Activated CD4-positive, alpha-beta T cell treated with anti-CD3 and anti-CD28 coated beads, Interleukin-2, amount 50 U/mL, for 48 hours (primary cell): ENCODE data around the gene GSTM2.
"Not testable (repeated sequence)": the region's sequence is repeated elsewhere in the genome, so short reads cannot be mapped to it uniquely, and the experiment has no call there.

Experiments used
- DNase-seq, 2 experiments: peaks; one replicate each; pipeline ENCODE4 v3.0.0-alpha.2; 2020

Gene GSTM2

DNA sequence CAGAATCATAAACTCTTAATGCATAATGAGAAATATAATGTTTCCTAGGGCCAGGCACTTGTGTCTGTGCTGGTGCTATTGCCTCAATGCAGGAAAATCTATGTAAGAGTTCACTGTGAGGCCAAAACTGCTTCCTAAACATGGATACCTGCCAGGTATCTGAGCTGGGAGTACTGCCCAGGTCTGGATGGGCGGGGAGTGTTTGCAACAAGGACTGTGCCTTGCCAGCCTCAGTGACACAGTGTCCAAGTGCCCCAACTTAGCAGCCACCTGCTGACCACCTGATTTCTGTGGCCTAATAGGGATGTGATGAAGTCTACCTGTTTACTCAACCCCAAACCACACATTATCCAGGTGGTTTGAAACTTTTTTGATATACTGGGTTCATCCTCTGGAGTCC, 17.5 kb downstream of the GSTM2 start:
- not testable (repeated sequence) for DNase-seq

DNA sequence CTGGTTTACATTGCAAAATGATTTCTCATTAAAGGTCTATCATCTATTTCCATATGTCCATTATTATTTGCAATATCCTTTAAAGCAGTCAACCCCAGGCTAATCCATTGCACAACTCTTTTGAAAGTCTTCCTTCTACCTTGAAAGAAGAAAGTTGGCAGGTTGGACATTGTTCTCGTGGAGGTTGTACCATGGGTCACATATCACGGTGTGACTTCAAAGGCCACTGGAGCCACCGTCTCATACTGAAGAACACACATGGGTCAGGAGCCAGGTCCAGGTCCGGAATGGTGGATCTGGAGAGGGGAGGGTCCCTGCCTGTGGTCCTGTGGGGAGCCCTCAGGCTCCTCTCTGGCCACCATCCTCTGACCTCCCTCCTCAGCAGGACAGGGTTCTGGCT, 18.0 kb downstream of the GSTM2 start:
- DNase-seq: not testable (repeated sequence)

DNA sequence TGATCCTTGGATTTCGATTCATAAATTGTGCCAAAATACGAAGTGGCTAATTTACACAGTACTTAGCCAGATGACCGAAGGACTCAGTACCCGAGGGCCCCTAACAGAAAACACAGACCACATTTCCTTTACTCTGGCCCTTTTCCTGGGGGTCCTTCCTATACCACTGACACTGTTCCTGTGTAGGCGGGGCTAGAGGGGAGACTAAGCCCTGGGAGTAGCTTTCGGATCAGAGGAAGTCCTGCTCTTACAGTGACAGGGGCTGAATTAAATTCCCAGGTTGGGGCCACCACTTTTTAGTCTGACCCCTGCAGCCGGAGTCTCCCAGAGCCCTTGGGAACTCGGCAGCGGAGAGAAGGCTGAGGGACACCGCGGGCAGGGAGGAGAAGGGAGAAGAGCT, 19.3 kb downstream of the GSTM2 start:
- DNase-seq: not testable (repeated sequence)

DNA sequence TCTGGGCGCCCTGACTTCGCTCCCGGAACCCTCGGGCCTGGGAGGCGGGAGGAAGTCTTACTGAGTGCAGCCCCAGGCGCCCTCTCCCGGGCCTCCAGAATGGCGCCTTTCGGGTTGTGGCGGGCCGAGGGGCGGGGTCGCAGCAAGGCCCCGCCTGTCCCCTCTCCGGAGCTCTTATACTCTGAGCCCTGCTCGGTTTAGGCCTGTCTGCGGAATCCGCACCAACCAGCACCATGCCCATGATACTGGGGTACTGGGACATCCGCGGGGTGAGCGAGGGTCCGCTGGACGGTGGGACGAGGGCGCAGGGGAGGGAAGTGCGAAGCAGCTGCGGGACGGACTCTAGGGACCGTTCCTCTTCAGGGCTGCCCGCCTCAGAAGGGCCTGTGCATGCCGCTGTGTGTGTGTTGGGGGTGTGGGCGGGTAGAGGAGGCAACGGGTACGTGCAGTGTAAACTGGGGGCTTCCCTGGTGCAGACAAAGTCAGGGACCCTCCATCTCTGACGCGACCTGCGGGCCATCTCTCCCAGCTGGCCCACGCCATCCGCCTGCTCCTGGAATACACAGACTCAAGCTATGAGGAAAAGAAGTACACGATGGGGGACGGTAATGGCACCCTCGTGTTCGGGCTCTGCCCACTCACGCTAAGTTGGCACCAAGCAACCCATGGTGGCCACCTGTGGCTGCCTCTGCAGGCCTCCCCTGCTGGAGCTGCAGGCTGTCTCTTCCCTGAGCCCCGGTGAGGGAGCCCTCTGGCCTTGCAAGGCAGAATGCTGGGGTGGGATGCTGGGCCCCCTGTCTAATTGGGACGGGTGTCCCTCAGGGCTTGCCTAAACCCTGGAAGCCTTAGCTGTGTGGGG, 20.0 kb downstream of the GSTM2 start, which contains the start of gene GSTM1:
Gene GSTM1 (plus strand): TSS at position 177 of the 859 bp plus-strand sequence. CDS start 57 bp downstream, at position 234.
- peak; percentile 75 to 79 for DNase-seq

DNA sequence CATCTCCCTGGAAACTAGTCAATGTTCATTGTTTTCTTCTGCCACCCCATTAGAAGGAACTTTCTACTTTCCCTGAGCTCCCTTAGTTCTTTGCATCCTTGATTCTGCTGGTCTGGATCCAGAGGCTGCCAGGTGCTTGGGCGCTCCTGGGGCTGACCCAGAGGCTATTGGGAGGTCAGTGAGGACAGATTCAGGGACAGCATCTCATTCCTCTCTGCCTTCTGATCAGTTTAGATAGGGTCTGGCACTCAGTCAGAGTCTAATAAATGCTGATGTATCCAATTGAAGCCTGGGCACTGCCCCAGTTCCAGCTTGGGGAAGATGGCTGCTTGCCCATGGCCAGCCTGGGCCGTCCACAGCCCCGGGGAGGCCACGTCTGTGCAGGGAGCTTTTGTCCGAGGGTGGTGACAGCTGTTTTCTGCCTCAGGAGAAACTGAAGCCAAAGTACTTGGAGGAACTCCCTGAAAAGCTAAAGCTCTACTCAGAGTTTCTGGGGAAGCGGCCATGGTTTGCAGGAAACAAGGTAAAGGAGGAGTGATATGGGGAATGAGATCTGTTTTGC, 22.1 kb downstream of the GSTM2 start:
- no peak for DNase-seq

DNA sequence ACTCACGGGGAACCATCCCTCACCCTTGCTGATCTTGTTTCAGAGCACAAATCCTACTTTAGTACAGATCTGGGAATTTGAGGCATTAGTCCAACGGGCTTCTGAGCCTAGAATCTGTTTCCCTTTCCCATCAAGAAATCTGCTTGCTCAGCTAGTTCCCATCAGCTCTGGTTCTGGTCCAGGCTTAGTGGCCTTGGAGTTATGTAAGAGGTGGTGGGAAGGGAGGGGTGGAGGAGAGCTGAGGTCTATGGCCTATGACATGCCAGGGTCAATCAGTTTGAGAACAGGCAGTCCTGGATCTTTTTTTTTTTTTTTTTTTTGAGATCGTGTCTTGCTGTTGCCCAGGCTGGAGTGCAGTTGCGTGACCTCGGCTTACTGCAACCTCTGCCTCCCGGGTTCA, 23.9 kb downstream of the GSTM2 start:
- no peak for DNase-seq

DNA sequence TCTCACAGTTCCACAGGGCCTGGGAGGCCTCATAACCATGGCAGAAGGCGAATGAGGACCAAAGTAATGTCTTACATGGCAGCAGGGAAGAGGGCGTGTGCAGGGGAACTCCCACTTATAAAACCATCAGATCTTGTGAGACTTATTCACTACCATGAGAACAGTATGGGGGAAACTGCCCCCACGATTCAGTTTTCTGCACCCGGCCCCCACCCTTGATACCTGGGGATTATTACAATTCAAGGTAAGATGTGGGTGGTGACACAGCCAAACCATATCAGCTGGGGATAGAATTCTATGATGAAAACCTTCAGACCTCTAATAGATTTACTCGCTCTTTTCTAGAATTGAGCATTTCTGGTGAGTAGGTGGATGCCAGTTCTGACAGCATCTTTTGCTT, 26.5 kb downstream of the GSTM2 start:
- DNase-seq: not testable (repeated sequence)

DNA sequence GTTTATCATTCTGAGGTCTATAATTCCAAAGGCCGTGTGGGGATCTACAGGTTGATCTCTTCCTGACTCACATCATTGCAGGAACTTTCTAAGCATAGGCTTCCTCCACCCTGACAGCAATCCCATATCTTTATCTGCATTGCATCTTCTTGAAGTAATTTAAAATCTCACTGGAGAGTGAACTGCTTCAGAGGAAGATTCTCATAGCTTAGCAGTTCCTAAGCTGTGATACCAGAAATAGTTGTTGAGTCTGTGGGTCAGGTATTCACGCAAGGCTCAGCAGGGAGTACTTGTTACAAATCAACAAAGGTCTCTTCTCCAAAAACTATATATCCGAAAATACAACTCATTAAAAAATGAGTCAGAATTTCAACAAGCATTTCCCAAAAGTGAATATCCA, 27.3 kb downstream of the GSTM2 start:
- not testable (repeated sequence) for DNase-seq

DNA sequence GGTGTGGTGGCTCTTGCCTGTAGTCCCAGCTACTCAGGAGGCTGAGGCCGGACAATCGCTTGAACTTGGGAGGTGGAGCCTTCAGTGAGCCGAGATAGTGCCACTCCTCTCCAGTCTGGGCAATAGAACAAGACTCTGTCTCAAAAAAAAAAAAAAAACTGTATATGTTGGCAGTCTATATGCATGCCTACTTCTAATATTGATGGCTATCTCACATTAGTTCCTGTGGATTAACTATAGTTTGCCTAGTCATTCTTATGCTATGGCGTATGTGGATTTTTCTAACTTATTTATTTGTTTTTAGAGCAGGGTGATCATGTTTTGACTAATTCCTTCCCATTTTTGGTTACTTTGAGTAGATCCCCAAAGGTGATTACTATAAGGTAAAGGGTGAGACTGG, 29.2 kb downstream of the GSTM2 start:
- DNase-seq: no peak

DNA sequence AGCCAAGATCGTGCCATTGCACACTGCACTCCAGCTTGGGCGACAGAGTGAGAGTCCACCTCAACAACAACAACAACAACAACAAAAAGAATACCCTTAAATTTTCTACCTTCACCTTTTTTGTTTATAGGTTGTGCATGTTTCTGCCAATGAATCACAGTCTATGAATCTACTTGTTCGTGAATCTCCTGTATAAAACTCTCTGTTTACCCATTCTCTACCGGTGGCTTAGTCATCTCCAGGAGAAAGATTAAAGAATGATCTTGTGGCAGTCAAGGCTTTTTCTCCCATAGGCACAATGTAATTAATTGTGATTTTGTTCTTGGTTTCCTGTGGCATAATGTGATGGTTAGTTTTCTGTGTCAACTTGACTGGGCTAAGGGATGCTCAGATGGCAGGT, 30.0 kb downstream of the GSTM2 start:
- not testable (repeated sequence) for DNase-seq

DNA sequence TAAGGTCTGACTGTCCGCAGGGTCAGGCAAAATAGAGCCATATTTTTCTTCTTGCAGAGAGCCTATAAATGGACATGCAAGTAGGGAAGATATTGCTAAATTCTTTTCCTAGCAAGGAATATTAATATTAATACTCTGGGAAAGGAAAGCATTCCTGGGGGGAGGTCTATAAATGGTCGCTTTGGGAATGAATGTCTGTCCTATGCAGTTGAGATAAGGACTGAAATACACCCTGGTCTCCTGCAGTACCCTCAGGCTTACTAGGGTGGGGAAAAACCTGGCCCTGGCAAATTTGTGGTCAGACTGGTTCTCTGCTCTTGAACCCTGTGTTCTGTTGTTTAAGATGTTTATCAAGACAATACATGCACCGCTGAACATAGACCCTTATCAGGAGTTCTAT, 35.1 kb downstream of the GSTM2 start:
- DNase-seq: not testable (repeated sequence)

DNA sequence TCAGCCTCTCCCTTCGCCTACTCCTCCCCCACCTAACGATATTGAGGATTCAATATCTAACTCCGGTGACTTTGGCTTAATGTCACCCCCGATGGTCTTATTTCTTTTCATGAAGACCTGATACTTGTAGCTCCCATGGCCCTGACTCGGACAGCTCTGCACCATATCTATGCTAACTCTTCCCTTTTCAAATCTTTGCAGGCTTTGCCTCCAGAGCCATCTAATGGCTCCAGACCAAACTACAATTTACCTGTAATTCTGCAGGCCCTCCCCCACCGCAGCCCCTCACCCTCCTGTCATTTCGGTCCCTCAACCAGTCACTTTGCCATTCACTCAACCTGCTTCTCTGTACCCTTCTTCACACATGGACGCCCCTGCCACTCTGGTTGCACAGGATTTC, 36.3 kb downstream of the GSTM2 start:
- DNase-seq: no peak

DNA sequence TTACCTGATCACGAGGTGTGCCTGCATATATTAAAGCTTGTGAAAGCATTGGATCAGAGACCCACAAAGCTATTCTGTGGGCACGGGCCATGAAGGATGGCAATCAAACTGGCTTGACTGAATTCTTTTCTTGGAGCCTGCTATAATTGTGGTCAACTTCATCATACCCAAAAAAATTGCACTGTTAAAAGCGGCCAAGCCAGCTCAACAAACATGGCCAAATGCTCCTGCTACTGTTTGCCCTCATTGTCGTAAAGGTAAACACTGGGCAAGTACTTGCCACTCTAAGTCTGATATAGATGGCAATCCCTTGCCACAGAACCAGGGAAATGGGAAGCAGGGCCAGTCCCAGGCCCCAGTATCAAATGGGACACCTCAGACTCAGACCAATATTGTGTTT, 37.6 kb downstream of the GSTM2 start:
- no peak for DNase-seq

DNA sequence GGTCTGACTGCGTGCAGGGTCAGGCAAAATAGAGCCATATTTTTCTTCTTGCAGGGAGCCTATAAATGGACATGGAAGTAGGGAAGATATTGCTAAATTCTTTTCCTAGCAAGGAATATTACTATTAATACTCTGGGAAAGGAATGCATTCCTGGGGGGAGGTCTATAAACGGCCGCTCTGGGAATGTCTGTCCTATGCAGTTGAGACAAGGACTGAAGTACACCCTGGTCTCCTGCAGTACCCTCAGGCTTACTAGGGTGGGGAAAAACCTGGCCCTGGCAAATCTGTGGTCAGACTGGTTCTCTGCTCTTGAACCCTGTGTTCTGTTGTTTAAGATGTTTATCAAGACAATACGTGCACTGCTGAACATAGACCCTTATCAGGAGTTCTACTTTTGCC, 41.1 kb downstream of the GSTM2 start:
- DNase-seq: not testable (repeated sequence)

DNA sequence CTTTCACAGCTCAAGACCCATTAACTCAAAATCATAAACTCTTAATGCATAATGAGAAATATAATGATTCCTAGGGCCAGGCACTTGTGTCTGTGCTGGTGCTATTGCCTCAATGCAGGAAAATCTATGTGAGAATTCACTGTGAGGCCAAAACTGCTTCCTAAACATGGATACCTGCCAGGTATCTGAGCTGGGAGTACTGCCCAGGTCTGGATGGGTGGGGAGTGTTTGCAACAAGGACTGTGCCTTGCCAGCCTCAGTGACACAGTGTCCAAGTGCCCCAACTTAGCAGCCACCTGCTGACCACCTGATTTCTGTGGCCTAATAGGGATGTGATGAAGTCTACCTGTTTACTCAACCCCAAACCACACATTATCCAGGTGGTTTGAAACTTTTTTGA, 42.0 kb downstream of the GSTM2 start:
- not testable (repeated sequence) for DNase-seq

DNA sequence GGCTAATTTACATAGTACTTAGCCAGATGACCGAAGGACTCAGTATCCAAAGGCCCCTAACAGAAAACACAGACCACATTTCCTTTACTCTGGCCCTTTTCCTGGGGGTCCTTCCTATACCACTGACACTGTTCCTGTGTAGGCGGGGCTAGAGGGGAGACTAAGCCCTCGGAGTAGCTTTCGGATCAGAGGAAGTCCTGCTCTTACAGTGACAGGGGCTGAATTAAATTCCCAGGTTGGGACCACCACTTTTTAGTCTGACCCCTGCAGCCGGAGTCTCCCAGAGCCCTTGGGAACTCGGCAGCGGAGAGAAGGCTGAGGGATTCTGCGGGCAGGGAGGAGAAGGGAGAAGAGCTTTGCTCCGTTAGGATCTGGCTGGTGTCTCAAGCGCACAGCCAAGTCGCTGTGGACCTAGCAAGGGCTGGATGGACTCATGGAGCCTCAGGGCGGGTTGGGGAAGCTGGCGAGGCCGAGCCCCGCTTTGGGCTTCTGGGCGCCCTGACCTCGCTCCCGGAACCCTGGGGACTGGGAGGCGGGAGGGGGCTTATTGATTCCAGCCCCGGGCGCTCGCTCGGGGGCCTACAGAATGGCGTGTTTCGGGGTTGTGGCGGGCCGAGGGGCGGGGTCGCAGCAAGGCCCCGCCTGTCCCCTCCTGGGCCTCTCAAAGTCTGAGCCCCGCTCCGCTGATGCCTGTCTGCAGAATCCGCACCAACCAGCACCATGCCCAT, 43.9 kb downstream of the GSTM2 start, which contains the start of gene GSTM5:
Gene GSTM5 (plus strand): TSS at position 659 of the 728 bp plus-strand sequence. CDS start 62 bp downstream, at position 721.
- peak; percentile 6 to 10 for DNase-seq

DNA sequence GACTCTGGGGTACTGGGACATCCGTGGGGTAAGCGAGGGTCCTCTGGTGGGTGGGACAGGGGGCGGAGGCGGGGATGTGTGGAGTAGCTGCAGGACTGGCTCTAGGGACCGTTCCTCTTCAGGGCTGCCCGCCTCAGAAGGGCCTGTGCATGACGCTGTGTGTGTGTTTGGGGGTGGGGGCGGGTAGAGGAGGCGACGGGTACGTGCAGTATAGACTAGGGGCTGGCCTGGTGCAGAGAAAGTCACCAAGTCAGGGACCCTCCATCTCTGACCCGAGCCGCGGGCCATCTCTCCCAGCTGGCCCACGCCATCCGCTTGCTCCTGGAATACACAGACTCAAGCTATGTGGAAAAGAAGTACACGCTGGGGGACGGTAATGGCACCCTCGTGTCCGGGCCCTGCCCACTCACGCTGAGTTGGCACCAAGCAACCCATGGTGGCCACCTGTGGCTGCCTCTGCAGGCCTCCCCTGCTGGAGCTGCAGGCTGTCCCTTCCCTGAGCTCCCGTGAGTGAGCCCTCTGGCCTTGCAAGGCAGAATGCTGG, 44.5 kb downstream of the GSTM2 start:
- no peak for DNase-seq

DNA sequence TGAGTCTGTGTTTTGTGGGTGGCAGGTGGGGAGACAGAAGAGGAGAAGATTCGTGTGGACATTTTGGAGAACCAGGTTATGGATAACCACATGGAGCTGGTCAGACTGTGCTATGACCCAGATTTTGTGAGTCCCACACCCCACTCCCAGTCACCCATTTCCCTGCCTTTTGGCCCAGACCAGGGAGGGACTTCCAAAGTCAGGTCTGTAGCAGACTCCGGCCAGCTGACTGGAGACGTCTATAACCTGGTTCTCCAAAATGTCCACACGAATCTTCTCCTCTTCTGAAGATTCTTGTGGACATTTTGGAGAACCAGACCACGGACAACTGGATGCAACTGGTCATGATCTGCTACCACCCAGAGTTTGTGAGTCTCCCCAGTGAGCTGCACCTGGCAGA, 45.8 kb downstream of the GSTM2 start:
- DNase-seq: no peak

DNA sequence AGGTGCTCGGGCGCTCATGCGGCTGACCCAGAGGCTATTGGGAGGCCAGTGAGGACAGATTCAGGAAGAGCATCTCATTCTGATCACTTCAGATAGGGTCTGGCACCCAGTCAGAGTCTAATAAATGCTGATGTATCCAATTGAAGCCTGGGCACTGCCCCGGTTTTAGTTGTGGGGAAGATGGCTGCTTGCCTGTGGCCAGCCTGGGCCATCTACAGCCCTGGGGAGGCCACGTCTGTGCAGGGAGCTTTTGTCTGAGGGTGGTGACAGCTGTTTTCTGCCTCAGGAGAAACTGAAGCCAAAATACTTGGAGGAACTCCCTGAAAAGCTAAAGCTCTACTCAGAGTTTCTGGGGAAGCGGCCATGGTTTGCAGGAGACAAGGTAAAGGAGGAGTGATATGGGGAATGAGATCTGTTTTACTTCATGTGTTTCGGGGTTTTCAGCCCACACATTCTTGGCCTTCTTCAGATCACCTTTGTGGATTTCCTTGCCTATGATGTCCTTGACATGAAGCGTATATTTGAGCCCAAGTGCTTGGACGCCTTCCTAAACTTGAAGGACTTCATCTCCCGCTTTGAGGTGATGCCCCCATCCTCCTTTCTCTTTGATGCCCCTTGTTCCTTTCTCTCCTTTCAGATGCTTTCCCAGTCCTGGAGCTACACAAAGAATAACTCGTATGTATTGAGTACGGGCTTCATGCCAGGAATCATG, 47.0 kb downstream of the GSTM2 start:
- DNase-seq: no peak

DNA sequence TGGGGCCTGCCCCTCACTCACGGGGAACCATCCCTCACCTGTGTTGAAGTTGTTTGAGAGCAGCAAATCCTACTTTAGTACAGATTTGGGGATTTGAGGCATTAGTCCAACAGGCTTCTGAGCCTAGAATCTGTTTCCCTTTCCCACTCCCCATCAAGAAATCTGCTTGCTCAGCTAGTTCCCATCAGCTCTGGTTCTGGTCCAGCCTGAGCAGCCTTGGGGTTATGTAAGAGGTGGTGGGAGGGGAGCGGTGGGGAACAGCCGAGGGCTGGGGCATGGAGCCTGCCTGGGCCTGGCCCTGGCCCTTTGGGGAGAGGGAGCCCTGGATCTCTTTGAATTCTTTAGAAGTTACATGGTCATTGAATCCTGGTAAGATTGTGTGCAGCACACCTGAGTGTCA, 48.3 kb downstream of the GSTM2 start:
- DNase-seq: no peak

DNA sequence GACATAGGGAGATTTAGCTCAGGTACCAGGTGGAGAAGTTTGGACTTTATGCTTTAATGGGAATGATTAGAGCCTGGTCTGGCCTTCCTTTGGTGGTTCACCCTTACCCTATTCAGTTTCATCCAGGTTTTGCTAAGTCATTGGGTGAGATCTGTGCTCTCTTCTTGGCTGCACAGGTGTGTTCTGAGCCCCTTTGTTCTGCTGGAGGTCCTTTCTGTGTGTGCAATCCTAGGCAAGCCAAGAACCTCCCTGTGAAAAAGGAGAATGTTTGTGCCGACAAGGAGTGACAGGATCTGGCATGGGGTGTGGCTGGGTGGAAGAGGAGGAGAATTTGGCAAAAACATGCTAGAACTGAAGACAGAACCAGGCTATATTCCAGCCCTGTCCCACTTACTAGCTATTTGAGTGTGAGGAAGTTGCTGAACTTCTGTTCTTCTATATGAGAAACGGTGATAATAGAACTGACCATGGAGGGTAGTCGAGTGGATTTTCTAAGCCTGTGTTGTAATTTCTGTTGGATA, 48.8 kb downstream of the GSTM2 start:
- DNase-seq: no peak

DNA sequence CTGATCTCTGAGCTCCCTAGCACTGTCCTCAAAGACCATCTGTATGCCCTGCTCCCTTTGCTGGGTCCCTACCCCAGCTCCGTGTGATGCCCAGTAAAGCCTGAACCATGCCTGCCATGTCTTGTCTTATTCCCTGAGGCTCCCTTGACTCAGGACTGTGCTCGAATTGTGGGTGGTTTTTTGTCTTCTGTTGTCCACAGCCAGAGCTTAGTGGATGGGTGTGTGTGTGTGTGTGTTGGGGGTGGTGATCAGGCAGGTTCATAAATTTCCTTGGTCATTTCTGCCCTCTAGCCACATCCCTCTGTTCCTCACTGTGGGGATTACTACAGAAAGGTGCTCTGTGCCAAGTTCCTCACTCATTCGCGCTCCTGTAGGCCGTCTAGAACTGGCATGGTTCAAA, 49.9 kb downstream of the GSTM2 start:
- DNase-seq: no peak
